NCI-H1048 (cell line): ENCODE measurements around the gene FADS2.

ENCODE experiments used
- DNase-seq: peaks from one replicate; lab custom pipeline; 2025; lab: John Stamatoyannopoulos, UW

FADS2 gene

GRCh38 chr11:61887839-61888494 is 59.9 kb downstream of the FADS2 start:
- DNase-seq = no peak

- no peak for DNase-seq
Measured at GRCh38 chr11:61888590-61888989, 60.5 kb downstream of the FADS2 start.

GRCh38 chr11:61889831-61890230 is 61.7 kb downstream of the FADS2 start:
- no peak for DNase-seq

- DNase-seq = no peak
Measured at GRCh38 chr11:61890529-61891330, 62.6 kb downstream of the FADS2 start.

GRCh38 chr11:61891331-61892084 is 63.4 kb downstream of the FADS2 start, which contains the start of gene FADS3:
Gene FADS3, minus strand, starts transcription at chr11:61891545. Its CDS starts 164 bp downstream, at chr11:61891381.
- DNase-seq = no peak

- DNase-seq = no peak
Measured at GRCh38 chr11:61892085-61892370, 63.9 kb downstream of the FADS2 start.

GRCh38 chr11:61893981-61894380 is 65.9 kb downstream of the FADS2 start:
- no peak for DNase-seq

- no peak for DNase-seq
Measured at GRCh38 chr11:61895046-61895717, 67.1 kb downstream of the FADS2 start.

GRCh38 chr11:61895718-61896059 is 67.6 kb downstream of the FADS2 start:
- DNase-seq = no peak

- no peak for DNase-seq
Measured at GRCh38 chr11:61896665-61897386, 68.7 kb downstream of the FADS2 start.

GRCh38 chr11:61897387-61898246 is 69.5 kb downstream of the FADS2 start:
- no peak for DNase-seq

GRCh38 chr11:61898247-61898582 is 70.1 kb downstream of the FADS2 start:
- no peak for DNase-seq

- DNase-seq = peak; percentile 48
Measured at GRCh38 chr11:61899146-61899841, 71.2 kb downstream of the FADS2 start.

GRCh38 chr11:61900251-61900650 is 72.2 kb downstream of the FADS2 start:
- no peak for DNase-seq

- DNase-seq = no peak
Measured at GRCh38 chr11:61901397-61901796, 73.3 kb downstream of the FADS2 start.

- DNase-seq = no peak
Measured at GRCh38 chr11:61902313-61902712, 74.2 kb downstream of the FADS2 start.

GRCh38 chr11:61903845-61904244 is 75.7 kb downstream of the FADS2 start:
- no peak for DNase-seq

- no peak for DNase-seq
Measured at GRCh38 chr11:61904539-61905048, 76.5 kb downstream of the FADS2 start.

- DNase-seq = no peak
Measured at GRCh38 chr11:61905067-61905696, 77.1 kb downstream of the FADS2 start.
